Thymus (tissue), 11 donors: ENCODE measurements around the gene ANAPC1. TPM values are rescaled to one million over a fixed set of nuclear protein-coding genes. Genes with fewer than 3 reads are reported as not detected.
"Not testable (repeated sequence)": the region's sequence is repeated elsewhere in the genome, so short reads cannot be mapped to it uniquely, and the experiment has no call there.

Experiments
- DNase-seq, 9 donors: peaks; one replicate each; pipeline ENCODE4 v3.0.0-alpha.2; 2013; ENCODE audit warnings: low spot score in 9 of 9, low read depth in 6 of 9, missing footprints in 1 of 9
- H3K27ac ChIP-seq, 2 donors: one replicate each; pipeline ENCODE4 v1.5.1; 2013; ENCODE audit warnings: control low read depth in 1 of 2, low read depth in 1 of 2, low read length in 1 of 2, mild to moderate bottlenecking in 1 of 2, moderate library complexity in 1 of 2
- H3K27me3 ChIP-seq, 2 donors: one replicate each; pipeline ENCODE4 v1.5.1; 2013; ENCODE audit warnings: low read length in 1 of 2; ENCODE audit not compliant: control insufficient read depth in 2 of 2, insufficient read depth in 1 of 2
- H3K36me3 ChIP-seq, 2 donors: one replicate each; pipeline ENCODE4 v1.5.1; 2013; ENCODE audit warnings: low read length in 1 of 2, mild to moderate bottlenecking in 1 of 2, moderate library complexity in 1 of 2; ENCODE audit not compliant: control insufficient read depth in 2 of 2, insufficient read depth in 2 of 2
- H3K4me1 ChIP-seq, 2 donors: one replicate each; pipeline ENCODE4 v1.5.1; 2013; ENCODE audit warnings: low read length in 2 of 2; ENCODE audit not compliant: control insufficient read depth in 2 of 2, insufficient read depth in 2 of 2
- H3K4me3 ChIP-seq, 2 donors: one replicate each; pipeline ENCODE4 v1.5.1; 2013; ENCODE audit warnings: low read length in 2 of 2, control low read depth in 1 of 2, mild to moderate bottlenecking in 1 of 2
- H3K9me3 ChIP-seq, 2 donors: one replicate each; pipeline ENCODE4 v1.5.1; 2013; ENCODE audit warnings: low read length in 1 of 2, mild to moderate bottlenecking in 1 of 2; ENCODE audit not compliant: control insufficient read depth in 2 of 2, insufficient read depth in 1 of 2
- WGBS: extraction: QIAGEN DNeasy Blood & Tissue Kit; methylation state at CpG from one replicate; pipeline ENCODE4 v1.1.7; 2013; 5-methylcytosine and 5-hydroxymethylcytosine counted together
- polyA plus RNA-seq: library from polyadenylated mRNA; stranded (reverse); fragments of 200-250 nt; gene quantifications from one replicate; pipeline ENCODE4 v1.2.3, GENCODE V29; 2013
- total RNA-seq: library from RNA; stranded (reverse); fragments of 120-200 nt; gene quantifications from one replicate; pipeline ENCODE4 v1.2.4, GENCODE V29; 2013
- donor health status: healthy.

The ANAPC1 gene
- total and polyA plus RNA-seq, 2 donors = 9.7 to 34.1 TPM

GRCh38 chr2:111908578-111908977 lies 24.6 kb upstream of the ANAPC1 start:
- no peak for DNase-seq
- peaks cover 3 to 5% of the 10 kb centered on the region in 2 donors for H3K4me1 ChIP-seq
- no peak overlapping the region for H3K4me3 ChIP-seq
- H3K36me3 ChIP-seq = no peaks in the 10 kb centered on the region
- 92% methylated on average over 1 of the region's 1 CpG for WGBS
- H3K9me3 ChIP-seq = no peaks in the 10 kb centered on the region
- H3K27me3 ChIP-seq = no peaks in the 10 kb centered on the region
- no peak overlapping the region for H3K27ac ChIP-seq

GRCh38 chr2:111905990-111906735 lies 22.2 kb upstream of the ANAPC1 start:
- 43% methylated on average over 4 of the region's 4 CpGs for WGBS

GRCh38 chr2:111905475-111905869 lies 21.5 kb upstream of the ANAPC1 start:
- not testable (repeated sequence) for DNase-seq, H3K36me3 ChIP-seq, H3K9me3 ChIP-seq, H3K27ac ChIP-seq, H3K27me3 ChIP-seq, H3K4me1 ChIP-seq, H3K4me3 ChIP-seq
- 98% methylated on average over 9 of the region's 9 CpGs for WGBS

More at GRCh38 chr2:111905990-111906735, 22.2 kb upstream of the ANAPC1 start:
- H3K36me3 ChIP-seq = no peaks in the 10 kb centered on the region
- no peak overlapping the region for H3K4me3 ChIP-seq
- peaks cover 3 to 5% of the 10 kb centered on the region in 2 donors for H3K4me1 ChIP-seq
- no peak overlapping the region for H3K27ac ChIP-seq
- peak in 1 of 9 donors; percentile 33 for DNase-seq
- no peaks in the 10 kb centered on the region for H3K9me3 ChIP-seq
- H3K27me3 ChIP-seq = peaks cover 0 to 2% of the 10 kb centered on the region in 2 donors

GRCh38 chr2:111904726-111905474 lies 20.9 kb upstream of the ANAPC1 start:
- H3K27me3 ChIP-seq = peaks cover 7 to 14% of the 10 kb centered on the region in 2 donors
- H3K27ac ChIP-seq = no peak overlapping the region
- no peaks in the 10 kb centered on the region for H3K36me3 ChIP-seq
- no peaks in the 10 kb centered on the region for H3K9me3 ChIP-seq
- no peak overlapping the region for H3K4me3 ChIP-seq
- peaks cover 3 to 5% of the 10 kb centered on the region in 2 donors for H3K4me1 ChIP-seq
- WGBS = 96% methylated on average over 10 of the region's 10 CpGs
- DNase-seq = no peak

- H3K4me3 ChIP-seq = no peak overlapping the region
- 97% methylated on average over 5 of the region's 5 CpGs for WGBS
- DNase-seq = no peak
- H3K27ac ChIP-seq = no peak overlapping the region
- H3K27me3 ChIP-seq = peaks cover 16 to 24% of the 10 kb centered on the region in 2 donors
- no peaks in the 10 kb centered on the region for H3K36me3 ChIP-seq
- H3K4me1 ChIP-seq = peaks cover 4 to 10% of the 10 kb centered on the region in 2 donors
- H3K9me3 ChIP-seq = peaks cover 0 to 2% of the 10 kb centered on the region in 2 donors
These were observed 20.0 kb upstream of the ANAPC1 start for GRCh38 chr2:111903930-111904439.

GRCh38 chr2:111903516-111903915 lies 19.5 kb upstream of the ANAPC1 start:
- no peak overlapping the region for H3K27ac ChIP-seq
- no peak overlapping the region for H3K4me3 ChIP-seq
- peaks cover 7 to 14% of the 10 kb centered on the region in 2 donors for H3K4me1 ChIP-seq
- peaks cover 21 to 28% of the 10 kb centered on the region in 2 donors for H3K27me3 ChIP-seq
- DNase-seq = no peak
- 82% methylated on average over 3 of the region's 3 CpGs for WGBS
- H3K36me3 ChIP-seq = no peaks in the 10 kb centered on the region
- peaks cover 0 to 7% of the 10 kb centered on the region in 2 donors for H3K9me3 ChIP-seq

- Histone ChIP-seq H3K4me3 (no peak overlapping the region), H3K36me3 (no peaks in the 10 kb centered on the region), H3K4me1 (peaks cover 6 to 14% of the 10 kb centered on the region in 2 donors), H3K27ac (no peak overlapping the region), H3K27me3 (peaks cover 33 to 43% of the 10 kb centered on the region in 2 donors), H3K9me3 (peaks cover 0 to 8% of the 10 kb centered on the region in 2 donors)
- DNase-seq = no peak
- WGBS = 70% methylated on average over 3 of the region's 3 CpGs
These were observed 16.9 kb upstream of the ANAPC1 start for GRCh38 chr2:111900859-111901258.

- H3K36me3 ChIP-seq = no peaks in the 10 kb centered on the region
- peaks cover 6 to 14% of the 10 kb centered on the region in 2 donors for H3K4me1 ChIP-seq
- peaks cover 33 to 43% of the 10 kb centered on the region in 2 donors for H3K27me3 ChIP-seq
- peak overlapping the region; percentile 50 to 57 for H3K4me3 ChIP-seq
- peaks cover 0 to 8% of the 10 kb centered on the region in 2 donors for H3K9me3 ChIP-seq
- peak in 2 of 9 donors; percentile 25 to 46 for DNase-seq
- H3K27ac ChIP-seq = peak overlapping the region in 1 of 2 donors; percentile 25
- under 1% methylated on average over 70 of the region's 70 CpGs for WGBS
These were observed 14.9 kb upstream of the ANAPC1 start for GRCh38 chr2:111898703-111899514.
